Activated T-cell treated with anti-CD3 and anti-CD28 coated beads, Interleukin-2, amount 50 U/mL, for 48 hours (primary cell): ENCODE measurements around the gene APOH.

Experiments used
- DNase-seq, 2 experiments: peaks; one replicate each; pipeline ENCODE4 v3.0.0-alpha.2; 2020

Gene APOH

DNA sequence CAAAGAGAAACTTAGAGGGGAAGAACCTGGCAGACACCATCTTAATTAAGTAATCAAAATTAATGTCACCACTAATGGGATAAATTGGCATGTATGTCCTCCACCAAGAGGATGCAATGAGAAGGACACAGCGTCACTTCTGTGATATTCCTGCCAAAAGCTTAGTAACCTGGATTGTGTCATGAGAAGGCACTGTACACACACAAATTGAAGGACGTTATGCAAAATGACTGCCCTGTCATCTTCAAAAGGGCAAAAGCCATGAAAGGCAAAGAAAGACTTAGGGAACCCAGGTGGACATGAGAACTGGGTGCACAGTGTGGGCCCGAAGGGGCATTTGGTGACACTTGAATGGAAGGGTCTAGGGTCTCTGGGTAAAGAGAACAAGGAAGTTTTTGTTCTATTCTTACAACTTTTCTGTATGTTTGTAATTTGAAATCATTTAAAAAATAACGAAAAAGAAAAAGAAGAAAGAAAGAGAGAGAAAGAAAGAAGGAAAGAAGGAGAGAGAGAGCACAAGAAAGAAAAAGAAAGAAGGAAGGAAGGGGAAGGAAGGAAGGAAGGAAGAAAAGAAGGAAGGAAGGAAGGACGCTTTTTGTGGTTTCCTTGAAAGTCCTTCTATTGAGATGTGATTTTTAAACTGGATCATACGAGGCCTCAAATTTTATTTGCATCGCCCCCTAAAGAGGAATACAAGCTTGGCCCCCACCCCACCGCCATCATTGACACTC, 4.0 kb upstream of the APOH start:
- DNase-seq, result no peak

DNA sequence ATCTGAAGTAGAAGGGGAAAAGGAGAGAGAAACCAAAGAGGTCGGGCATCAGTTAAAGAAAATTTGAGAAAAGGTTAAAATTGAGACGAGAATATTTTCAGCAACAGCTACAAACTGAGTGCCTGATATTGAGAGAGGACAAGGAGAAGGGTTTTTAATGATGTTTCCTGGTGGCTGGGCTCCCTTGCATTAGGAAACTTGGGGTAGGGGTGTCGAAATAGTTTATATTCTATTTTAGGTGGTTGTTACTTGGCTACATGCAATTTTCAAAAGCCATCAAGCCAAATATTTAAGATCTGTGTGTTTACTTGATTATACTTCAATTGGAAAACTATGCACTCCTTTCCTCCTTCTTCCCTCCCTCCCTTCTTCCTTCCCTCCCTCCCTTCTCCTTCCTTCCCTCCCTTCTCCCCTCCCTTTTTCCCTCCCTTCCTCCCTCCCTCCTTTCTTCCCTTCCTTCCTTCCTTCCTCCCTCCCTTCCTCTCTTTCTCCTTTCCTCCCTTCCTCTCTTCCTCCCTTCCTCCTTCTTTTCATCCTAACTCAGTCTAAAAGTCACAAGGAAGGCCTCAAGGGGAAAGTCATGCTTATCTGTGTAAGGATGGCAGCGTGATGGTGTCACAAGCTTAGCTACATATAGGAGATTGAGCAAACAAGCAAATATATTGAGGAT, 1.8 kb upstream of the APOH start:
- DNase-seq, result no peak

DNA sequence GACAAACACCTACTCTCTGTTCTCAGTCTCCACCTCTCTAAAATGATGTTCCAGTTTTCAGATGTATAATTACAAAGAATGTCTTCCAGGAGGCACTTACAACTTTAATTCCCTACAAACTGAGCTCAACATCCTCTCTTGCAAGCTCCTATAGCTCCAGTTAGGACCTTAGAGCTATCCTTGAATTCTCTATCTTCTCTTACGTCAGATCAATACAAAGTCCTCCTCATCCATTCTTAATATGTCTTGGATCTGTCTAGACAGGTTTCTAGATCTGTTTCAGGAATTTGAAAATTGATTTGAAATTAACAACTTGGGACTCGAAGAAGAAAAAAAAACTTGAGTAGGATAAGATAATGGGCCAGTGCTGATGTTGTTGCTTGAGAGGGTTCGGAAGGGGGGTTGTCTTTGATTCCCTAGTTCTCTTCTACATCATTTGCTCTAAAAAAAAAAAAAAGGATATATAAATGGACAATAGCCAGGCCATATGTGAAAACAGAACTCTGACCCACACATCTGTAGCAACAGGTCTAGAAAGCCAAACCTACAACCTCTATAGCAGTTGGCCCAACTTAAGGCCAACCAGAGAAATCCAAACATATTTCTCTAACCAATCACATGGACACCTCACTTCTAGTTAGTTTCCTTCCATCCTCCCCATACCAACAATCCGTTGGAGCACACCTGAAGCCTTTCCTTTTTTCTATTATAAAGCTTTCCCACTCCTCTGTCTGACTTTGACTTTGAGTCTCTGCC, 746 bp upstream of the APOH start:
- no peak for DNase-seq

DNA sequence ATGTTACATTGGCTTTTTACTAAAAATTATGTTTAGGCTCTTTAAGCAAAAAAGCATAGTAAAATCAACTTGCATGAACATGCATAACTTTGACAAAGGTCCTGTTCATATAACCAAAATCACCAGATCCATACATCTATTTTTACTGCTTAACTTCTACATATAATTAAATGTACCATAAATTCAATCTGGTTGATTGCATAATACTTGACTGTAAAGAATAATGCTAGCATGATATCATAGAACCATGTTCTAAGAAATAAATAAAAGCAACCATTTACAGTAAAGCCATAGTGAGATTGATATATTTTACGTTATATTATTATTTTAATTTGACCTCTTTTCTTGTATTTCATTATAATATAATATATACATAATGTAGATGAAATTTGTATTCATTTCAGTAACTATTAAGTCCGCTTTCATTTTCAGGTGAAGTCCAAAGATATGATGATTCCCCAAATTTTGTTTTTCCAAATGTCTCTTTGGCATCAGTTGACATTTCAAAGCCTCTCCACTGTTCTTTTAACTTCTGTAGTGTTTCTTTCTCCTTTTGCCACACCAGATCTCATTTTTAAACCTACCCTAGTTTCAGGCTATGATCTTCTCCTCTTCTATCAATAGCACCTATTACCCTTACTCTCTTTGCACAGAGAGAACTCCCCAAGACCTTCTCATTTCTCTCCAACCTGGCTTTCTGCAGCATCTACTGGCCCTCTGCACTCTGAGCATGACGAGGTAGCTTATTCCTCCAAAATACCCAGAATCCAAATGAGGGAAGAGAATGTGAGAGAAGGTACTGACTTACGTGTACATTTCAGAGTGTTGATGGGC, 1.8 kb downstream of the APOH start:
- no peak for DNase-seq

DNA sequence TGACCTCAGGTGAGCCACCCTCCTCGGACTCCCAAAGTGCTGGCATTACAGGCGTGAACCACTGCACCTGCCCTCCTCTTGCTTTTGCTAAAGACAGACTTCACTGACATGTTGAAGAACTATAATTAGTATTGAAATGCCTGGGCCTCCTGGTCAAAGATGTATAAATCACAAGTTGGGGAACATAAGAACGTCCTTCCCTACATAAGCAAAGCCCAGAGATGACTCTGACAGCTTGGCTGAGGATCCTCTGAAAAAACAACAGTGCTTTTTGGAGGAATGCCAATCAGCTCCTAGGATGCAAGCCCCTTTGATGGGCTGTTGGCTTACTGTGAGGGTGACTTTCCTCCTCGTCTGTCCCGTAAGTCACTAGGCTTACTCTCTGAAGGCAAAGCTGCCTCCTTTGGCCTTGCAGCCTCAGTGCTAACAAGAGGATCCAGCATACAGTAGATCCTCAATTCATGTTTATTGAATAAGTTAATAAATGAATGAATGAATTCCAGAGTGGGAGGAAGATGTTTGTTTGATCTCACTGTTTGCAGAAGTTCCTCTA, 6.3 kb downstream of the APOH start:
- DNase-seq, result no peak

DNA sequence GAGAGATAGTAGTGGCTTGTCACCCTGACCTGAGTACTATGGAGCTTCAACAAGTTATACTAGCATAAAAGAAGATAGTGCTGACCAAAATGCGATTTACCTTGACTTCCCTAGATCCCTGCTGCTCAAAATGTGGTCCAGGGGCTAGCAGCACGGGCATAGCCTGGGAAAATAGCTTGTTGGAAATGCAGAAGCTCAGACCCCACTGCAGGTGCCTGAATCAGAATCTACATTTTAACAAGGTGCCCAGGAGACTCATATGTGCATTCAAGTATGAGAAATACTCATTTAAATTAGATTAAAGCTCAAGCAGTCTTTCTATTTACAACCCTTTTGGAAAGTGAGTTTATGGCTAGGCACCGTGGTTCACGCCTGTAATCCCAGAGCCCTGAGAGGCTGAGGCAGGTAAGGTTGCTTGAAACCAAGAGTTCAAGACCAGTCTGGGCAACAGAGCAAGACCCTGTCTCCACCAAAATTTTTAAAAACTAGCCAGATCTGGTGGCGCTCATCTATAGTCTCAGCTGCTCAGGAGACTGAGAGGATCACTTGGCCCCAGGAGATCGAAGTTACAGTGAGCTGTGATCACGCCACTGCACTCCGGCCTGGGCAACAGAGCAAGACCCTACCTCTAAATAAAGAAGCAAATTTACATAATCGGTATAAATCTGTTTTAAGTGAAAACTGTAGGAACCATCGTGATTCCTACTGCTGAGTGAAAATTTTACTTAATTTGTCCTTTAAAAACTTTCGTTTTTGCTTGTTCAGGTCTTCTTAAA, 7.3 kb downstream of the APOH start:
- no peak for DNase-seq

DNA sequence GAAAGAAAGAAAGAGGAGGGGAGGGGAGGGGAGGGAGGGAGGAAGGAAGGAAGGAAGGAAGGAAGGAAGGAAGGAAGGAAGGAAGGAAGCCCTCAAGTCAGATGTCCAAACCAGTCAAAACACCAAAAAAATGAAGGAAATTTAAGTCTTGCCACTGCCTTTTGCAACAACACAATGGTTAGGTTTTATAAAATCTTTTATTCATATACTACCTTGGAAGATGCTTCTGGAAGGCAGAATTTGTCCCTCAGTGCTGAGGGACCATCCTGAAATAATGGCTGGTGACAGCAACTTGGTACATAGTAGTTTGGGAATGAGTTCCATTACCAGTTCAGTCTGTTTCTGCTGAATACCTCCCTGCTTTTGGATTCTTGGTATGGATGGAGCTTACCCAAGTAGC, 7.9 kb downstream of the APOH start:
- DNase-seq, result no peak

DNA sequence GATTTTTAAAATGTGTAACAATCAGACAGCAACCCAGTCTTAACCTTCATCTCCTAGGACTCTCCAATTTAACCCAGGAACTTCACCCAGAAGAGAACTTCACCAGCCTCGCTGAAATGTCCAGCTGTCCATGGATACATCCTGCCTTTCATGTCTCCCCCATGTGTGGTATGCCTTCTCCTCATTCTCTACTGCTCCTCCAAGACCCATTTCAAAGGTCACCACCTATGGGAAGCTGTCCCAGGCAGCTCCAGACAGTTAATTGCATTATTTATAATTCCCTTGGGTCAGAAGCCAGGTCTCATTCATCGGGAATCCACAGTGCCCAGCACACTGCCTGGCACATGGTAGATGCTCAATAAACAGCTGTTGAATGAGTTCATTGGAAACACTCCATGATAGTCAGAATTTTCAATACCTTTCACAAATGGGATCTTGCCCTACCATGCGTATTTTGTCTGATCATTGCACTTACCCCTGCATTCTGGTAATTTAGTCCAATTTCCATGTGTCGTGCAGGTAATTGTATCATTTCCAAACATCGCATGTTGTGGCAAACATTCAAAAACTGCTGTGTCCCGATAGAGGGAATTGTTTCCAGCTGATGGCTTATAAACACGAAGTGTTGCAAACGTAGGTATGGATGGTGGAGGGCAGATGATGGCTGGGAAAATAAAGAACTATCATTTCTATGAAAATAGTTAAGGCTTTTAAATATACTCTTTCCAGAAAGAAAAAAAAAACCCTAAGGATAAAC, 9.0 kb downstream of the APOH start:
- DNase-seq, result no peak

DNA sequence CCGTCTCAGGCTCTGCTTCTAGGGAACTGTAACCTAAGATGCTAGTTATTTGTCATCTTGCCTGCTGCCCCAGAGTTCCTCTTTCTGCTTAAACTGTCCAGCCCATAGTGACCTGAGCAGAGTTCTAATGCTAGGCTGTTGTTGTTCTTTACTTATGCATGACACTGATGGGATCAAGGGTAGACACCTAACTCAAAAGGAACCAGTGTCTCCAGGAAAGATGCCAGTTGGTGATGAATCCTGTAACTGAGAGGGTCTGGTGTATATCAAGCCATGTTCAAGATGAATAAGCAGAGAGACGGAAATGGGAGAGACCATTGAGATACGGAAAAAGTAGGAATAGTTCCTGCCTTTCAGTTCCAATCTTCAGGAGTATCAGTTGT, 13.7 kb downstream of the APOH start:
- no peak for DNase-seq

DNA sequence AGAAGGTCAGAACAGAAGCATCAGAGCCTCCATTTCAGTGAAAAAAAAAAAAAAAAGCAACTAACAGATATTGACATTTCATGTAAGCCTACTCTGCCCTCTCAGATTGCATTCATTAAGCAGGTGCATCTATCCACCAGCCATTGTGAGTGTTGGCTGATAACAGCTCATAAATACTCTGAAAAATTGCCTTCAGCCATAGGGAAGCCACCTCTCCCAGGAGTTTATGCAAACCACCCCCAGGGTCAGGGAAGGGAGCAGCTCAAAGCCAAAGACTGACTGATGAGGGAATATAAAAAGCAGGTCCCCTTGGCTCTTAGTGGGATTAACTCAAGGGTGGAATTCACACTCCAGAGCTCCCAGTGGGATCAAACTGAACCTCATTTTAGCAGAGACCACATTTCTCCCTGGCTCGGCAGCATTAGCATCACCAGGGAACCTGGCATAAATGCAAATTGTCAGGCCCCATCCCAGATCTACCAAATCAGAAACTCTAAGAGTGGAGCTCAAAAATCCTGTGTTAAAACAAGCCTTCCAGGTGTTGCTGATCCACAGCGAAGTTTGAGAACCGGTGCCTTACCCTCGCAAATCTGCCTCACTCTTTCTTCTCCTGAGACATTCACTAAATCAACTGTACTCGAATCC, 14.2 kb downstream of the APOH start:
- DNase-seq, result no peak

DNA sequence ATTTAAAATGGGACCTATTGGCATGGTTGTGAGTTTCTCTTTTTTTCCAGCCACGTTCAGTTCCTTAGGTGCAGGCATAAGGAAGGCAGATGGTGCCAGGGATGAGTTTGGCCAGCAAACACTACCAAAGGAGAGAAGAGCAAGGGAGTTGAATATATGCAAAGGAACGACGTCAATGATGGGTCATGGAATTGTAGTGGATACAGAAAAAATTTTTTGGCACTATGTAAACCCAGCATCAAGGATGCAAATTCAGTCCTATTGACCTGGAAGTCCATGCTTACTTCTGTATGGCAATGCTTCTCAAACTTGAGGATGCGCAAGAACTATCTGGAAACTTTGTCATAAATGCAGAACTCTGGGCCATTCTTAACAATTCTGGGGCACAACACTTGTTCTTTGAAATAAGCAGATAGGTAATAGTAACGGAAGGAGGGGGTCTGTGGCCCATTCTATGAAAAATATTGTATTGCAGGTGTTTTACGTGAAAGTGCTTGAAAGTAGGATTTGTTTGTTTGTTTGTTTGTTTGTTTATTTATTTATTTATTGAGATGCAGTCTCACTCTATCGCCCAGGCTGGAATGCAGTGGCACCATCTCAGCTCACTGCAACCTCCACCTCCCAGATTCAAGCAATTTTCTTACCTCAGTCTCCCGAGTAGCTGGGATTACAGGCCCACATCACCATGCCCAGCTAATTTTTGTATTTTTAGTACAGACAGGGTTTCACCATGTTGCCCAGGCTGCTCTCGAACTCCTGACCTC, 18.0 kb downstream of the APOH start:
- DNase-seq, result no peak

DNA sequence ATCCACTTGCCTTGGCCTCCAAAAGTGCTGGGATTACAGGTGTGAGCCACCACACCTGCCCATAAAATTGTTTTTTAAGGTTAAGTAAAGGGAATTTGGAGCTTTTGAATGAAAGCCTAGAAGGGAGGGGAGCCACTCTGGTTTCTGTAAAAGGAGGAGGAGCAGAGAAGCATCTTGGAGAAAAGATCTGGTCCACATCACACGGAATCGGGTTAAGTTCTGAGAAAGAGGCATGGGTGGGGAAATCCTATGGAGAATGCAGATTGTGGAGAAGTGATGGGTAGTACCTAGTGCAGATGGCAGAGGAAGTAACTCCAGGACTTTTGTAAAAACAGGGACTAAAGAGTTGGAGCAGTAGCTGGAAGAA, 19.0 kb downstream of the APOH start:
- no peak for DNase-seq

DNA sequence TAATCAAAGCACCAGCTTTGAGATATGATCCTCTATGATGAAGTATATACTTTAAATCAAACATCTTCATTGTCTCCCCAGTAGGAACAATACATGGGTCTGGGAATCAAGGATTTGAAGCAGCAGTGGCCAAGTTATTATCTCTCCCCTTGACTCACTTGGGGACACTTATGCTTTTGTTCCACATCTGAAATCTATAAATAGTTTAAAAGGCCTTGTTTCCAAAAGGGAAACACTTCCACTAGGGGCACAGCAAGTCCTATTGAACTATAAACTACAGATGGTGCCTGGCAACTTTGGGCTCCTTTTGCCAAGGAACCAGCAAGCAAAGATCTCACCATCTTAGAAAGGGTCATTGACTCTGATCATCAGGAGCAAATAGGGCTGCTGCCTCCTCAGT, 21.3 kb downstream of the APOH start:
- no peak for DNase-seq

DNA sequence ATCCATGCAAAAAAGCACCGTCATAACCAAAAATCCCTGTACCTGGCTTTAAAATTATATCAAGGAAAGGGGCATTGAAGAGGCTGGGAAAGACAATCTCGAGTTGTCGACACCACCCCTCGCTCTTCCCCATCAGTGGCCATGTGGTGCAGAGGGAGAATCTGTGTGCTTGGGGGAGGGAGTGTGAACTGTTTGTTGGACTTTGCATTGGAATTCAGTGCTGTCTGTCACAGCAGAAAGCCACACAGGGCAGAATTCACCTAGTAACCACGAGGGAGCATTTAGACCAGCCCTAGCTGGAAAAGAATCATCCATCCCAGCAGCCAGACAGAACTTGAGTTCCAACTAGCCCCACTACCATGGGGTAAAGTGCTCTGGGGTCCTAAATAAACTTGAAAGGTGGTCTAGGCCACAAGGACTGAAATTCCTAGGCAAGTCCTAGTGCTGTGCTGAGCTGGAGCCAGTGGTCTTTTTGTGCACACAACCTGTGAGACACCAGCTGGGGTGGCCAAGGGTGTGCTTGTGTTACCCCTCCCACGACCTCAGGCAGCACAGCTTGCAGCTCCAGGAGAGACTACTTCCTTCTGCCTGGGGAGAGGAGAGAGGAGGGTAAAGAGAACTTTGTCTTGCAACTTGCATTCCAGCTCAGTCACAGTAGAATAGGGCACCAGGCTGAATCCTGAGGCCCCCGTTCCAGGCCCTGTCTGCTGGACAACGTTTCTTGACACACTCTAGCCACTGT, 25.8 kb downstream of the APOH start:
- no peak for DNase-seq

DNA sequence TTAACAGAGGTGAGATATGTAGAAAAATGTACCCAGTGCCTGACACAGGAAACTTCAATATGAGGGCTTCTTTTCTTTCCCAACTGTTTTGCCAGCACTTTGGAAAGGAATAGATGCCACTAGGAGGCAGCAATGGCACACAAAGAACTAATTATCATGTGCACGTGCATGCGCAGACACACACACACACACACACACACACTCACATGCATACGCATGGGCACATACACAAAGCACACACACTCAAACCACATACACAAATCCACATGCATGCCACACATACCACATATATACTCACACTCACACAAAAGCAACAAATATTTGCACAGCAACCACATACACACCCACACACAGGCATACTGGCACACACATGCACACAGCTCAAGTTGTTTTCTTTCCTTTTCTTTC, 28.5 kb downstream of the APOH start:
- peak; percentile 47 to 49 for DNase-seq

DNA sequence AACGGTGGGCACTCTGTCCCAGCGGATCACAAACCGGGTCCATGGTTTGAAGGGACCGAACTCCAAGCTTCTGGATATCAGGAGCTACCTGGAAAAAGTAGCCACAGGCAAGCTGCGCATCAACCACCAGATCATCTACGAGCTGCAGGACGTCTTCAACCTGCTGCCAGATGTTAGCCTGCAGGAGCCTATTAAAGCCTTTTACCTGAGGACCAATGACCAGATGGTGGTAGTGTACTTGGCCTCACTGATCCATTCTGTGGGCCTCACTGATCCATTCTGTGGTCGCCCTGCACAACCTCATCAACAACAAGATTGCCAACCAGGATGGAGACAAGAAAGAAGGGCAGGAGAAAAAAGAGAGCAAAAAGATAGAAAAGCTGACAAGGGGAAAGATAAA, 31.0 kb downstream of the APOH start:
- no peak for DNase-seq

DNA sequence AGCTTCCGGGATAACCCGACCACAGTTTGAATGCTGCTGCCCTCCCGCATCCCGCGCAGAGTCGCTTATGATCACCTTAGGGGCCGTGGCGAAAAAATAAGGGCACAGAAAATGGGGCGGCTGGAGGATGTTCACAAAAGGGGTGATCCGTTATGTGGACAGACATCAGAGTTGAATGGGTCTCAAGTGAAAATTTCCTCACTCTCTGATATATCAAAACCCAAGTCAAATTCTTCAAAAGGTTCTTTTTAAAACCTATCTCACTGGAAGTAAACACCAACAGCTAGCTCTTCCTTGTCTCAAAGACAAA, 36.9 kb downstream of the APOH start:
- no peak for DNase-seq

DNA sequence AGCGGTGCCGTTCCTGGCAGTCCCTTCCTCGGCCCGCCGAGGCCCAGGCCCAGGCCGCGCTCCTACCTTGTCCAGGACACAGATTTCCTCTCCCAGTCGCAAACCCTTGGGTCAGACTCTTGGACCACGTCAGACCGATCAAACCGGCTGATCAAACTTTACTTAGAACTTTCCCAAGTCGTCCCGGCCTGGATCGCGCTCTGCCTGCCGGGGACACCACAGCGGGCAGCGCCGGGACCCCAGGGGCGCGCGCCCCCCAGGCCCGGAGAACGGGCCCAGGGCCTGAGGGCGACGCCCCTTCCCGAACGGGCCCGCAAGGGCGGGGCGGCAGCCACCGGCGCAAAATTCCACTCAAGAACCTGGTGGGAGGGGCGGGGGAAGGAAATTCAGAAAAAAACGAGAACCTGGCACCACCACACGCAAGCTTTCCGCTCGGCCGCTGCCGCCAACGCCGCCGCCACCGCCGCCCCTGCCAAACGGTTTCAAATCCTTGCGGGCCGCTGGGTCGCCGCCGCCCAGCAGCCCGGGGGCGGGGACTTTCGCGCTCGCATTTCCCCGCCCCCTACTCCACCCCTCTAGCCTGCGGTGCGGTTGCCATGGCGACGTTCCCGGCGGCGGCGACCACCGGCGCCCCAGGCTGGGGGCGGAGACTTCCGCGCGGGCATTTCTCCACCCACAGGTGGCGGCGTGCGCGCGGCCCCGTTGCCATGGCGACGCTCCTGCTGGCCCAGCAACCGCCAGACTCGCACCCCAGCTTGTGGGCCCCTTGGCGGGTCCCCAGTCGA, 37.4 kb downstream of the APOH start, which contains the start of gene CEP112:
CEP112 (minus strand) TSS at position 541 of the 785 bp plus-strand sequence.
- DNase-seq, result peak; percentile 84 to 89
